ENCODE results near the gene CIAO2A.

GRCh38 chr15:64089543-64090280 lies 3.9 kb downstream of the CIAO2A start:
- TF ChIP-seq CTCF (IDR thresholded peaks at IDR 0.05; ENCODE audit: low read length): no peak
- no peak for TF ChIP-seq EZH2phosphoT487 (IDR thresholded peaks at IDR 0.05; ENCODE audit: low read length)
- no peak for TF ChIP-seq EZH2 (optimal IDR thresholded peaks at IDR 0.05; ENCODE audit: low read depth, low read length)

All from MM.1S (cell line).